ENCODE data around the gene CHAT.
A peak's percentile ranks its signal among the peaks of the same experiment; 100 is the strongest.
"Not testable (repeated sequence)": the region's sequence is repeated elsewhere in the genome, so short reads cannot be mapped to it uniquely, and the experiment has no call there.

CHAT gene

DNA sequence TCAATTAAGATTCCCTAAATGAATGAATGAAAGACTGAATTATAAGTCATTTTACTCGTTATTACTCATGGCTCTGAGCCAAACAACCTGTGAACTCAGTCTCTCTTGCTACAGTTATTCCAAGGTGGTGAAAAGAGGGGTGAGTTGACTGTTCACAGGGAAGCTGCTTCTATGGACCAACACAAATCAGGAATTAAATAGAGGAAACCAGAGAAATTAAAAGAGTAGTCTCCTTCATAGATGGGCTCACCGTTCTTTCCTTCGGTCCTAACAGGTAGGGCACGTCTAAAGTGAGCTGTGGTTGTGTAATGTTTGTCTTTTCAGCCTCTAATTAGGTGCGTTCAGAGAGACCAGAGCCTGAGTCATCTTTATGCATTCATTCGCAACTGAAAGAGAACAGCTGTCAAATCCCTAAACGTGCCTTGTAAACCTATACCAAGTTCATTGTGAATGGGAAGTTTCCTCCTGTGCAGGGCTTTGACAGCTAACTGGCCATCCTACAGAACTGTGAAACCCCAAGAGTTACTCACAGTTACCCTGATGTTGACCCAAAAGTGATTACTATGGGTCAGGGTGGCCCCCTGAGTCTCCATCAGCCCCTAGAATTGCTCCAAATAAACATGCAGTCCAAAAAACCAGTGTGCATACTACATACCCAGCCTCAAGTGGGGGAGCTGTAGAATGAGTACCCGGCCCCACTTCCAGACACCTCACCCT is 47.5 kb downstream of the CHAT start:
- Mint-ChIP-seq H3K4me3 (no peak overlapping the region), H3K9me3 (peaks cover 18% of the 10 kb centered on the region), H3K4me1 (no peaks in the 10 kb centered on the region)

DNA sequence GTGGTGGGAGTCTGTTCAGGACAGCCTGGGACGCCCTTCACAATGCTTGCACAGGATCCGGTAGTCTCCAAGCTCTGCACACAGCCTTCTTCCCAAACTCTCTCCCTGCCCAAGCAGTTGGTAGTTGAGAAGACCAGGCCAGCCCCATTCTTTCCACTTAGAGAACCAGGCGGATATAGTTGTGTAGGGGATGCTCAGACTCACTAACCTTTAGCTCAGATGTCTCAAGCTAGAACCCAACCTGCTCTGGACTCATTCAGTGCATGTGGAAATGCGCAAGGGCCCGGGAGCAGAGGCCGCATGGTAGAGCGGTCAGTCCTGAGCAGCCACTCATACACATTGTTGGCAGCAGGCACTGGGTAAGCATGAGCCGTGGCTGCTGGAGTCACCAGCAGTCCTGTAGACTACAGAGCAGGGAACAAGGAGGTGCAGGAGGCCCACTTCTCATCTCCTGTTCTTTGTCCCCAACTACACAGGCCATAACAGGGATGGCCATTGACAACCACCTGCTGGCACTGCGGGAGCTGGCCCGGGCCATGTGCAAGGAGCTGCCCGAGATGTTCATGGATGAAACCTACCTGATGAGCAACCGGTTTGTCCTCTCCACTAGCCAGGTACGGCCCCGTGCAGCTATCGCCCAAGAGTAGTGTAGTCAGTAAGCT is 48.5 kb downstream of the CHAT start:
- H3K27ac Mint-ChIP-seq (ENCODE audit: low read depth): no peak overlapping the region
- DNase-seq (ENCODE audit: low spot score in 2 of 2) (no peak), ATAC-seq (replicated peaks; ENCODE audit: extremely low read depth, poor library complexity, severe bottlenecking) (no peak)
- peaks cover 12% of the 10 kb centered on the region for H3K9me3 Mint-ChIP-seq
- no peaks in the 10 kb centered on the region for H3K4me1 Mint-ChIP-seq
- peaks cover 22% of the 10 kb centered on the region for H3K27me3 Mint-ChIP-seq
- no peak overlapping the region for H3K4me3 Mint-ChIP-seq
- H3K36me3 Mint-ChIP-seq (ENCODE audit: insufficient read depth): no peaks in the 10 kb centered on the region

More for the DNA sequence above, 47.5 kb downstream of the CHAT start:
- ATAC-seq (replicated peaks; ENCODE audit: extremely low read depth, poor library complexity, severe bottlenecking) (no peak), DNase-seq (ENCODE audit: low spot score in 2 of 2) (no peak)
- Mint-ChIP-seq H3K27me3 (peaks cover 23% of the 10 kb centered on the region), H3K36me3 (ENCODE audit: insufficient read depth) (no peaks in the 10 kb centered on the region), H3K27ac (ENCODE audit: low read depth) (no peak overlapping the region)

DNA sequence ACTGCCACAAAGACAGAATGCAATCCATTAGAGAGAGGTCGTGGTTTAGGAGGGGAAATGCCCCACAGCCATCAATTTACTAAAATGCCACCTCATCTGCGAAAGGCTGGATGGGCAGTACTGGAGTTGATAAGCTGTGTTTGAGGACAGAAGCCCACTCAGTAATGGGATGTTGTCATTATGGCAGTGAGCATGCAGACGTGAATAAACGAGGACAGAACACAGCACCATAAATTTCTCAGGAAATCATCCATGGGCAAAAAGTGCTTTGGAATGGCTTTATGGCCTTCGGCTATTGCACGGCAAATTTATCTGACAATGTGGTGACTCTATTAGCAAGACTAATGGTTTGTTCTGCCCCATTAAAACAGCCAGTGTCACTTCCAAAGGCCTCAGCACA is 49.8 kb downstream of the CHAT start:
- Mint-ChIP-seq H3K4me1 (no peaks in the 10 kb centered on the region), H3K27me3 (peaks cover 31% of the 10 kb centered on the region), H3K9me3 (peaks cover 12% of the 10 kb centered on the region), H3K4me3 (no peak overlapping the region), H3K27ac (ENCODE audit: low read depth) (no peak overlapping the region), H3K36me3 (ENCODE audit: insufficient read depth) (no peaks in the 10 kb centered on the region)
- ATAC-seq (replicated peaks; ENCODE audit: extremely low read depth, poor library complexity, severe bottlenecking): no peak
- DNase-seq (ENCODE audit: low spot score in 2 of 2): no peak

DNA sequence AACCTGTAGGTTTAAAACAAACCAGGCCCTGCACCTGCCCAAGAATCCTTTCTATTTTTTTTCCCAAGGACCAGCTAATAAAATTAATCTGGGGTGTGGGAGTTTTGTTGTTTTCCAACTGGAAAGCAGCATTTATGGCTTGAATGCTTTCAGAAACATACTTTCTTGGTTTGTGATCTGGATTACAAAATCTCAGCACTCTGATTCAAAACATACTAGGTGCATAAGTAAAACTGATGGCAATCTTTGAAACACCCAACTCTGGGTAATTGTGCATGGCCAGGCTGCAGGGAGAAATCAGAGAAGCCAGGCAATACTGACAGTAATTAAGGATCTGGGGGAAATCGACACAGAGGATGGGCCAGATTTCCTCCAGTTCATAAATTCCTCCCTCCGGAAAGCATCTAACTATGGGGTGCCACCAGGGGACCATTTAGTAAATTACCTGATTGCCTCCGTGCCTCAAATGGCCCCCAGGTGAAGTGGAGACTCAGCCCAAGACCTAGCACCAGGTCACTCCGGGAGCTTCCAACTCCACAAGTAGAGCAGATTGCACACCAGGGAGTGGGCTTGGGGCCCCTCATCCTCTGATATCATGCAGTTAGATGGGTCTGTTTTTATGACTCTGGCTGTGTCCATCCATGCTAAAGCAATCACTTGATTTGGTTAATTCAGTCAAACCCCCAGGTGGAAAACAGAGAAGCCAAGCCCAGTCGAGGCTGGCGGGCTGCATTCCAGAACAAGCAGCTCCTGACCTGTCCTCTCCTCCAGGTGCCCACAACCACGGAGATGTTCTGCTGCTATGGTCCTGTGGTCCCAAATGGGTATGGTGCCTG is 50.4 kb downstream of the CHAT start:
- ATAC-seq (replicated peaks; ENCODE audit: extremely low read depth, poor library complexity, severe bottlenecking) (no peak), DNase-seq (ENCODE audit: low spot score in 2 of 2) (no peak)
- Mint-ChIP-seq H3K4me3 (no peak overlapping the region), H3K27me3 (peaks cover 37% of the 10 kb centered on the region), H3K36me3 (ENCODE audit: insufficient read depth) (no peaks in the 10 kb centered on the region), H3K9me3 (peaks cover 6% of the 10 kb centered on the region), H3K27ac (ENCODE audit: low read depth) (no peak overlapping the region), H3K4me1 (no peaks in the 10 kb centered on the region)

DNA sequence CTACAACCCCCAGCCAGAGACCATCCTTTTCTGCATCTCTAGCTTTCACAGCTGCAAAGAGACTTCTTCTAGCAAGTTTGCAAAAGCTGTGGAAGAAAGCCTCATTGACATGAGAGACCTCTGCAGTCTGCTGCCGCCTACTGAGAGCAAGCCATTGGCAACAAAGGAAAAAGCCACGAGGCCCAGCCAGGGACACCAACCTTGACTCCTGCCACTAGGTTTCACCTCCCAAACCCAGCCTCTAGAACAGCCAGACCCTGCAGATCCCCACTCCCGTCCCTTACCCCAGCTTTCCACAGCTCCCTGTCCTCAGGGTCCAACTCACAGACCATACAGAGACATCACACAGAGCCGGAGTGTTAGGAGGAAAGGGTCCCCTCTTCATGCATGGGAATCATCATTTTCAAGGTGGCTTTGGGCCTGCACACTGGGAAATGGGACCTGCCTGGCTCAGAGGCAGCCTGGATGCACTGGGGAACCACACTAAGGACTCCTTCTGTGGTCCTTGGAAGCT is 51.1 kb downstream of the CHAT start:
- H3K27me3 Mint-ChIP-seq: peaks cover 34% of the 10 kb centered on the region
- ATAC-seq (replicated peaks; ENCODE audit: extremely low read depth, poor library complexity, severe bottlenecking): no peak
- no peak overlapping the region for H3K27ac Mint-ChIP-seq (ENCODE audit: low read depth)
- no peak overlapping the region for H3K4me3 Mint-ChIP-seq
- no peaks in the 10 kb centered on the region for H3K36me3 Mint-ChIP-seq (ENCODE audit: insufficient read depth)
- H3K9me3 Mint-ChIP-seq: peaks cover 2% of the 10 kb centered on the region
- no peak for DNase-seq (ENCODE audit: low spot score in 2 of 2)
- H3K4me1 Mint-ChIP-seq: no peaks in the 10 kb centered on the region

DNA sequence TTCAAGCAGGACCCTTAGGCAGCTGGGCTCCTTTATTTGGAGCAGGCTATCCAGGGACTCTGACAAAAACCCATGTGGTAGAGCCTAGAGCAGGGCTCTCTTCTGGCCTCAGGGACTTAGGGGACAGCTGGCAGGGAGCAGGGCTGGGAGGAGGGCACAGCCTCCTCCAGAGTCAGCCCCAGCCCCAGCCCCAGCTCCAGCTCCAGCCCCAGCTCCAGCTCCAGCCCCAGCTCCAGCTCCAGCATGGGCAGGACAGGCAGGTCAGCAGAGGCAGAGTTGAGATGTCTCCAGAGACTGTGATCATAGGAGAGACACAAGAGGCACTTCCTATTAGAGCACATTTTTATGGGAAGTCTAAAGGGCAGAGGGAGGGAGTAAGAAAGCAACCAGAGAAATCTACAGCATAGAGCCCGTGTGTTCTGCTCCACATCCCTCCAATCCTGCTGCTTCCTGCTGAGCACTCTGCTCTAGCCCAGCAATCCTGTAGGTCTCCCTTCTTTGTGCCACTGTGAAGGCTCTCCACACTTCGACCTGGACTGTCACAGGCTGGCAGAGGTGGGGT is 52.3 kb downstream of the CHAT start:
- DNase-seq (ENCODE audit: low spot score in 2 of 2) (no peak), ATAC-seq (replicated peaks; ENCODE audit: extremely low read depth, poor library complexity, severe bottlenecking) (no peak)
- H3K4me1 Mint-ChIP-seq: no peaks in the 10 kb centered on the region
- H3K27ac Mint-ChIP-seq (ENCODE audit: low read depth): no peak overlapping the region
- H3K36me3 Mint-ChIP-seq (ENCODE audit: insufficient read depth): no peaks in the 10 kb centered on the region
- no peak overlapping the region for H3K4me3 Mint-ChIP-seq
- H3K27me3 Mint-ChIP-seq: peaks cover 39% of the 10 kb centered on the region
- H3K9me3 Mint-ChIP-seq: no peaks in the 10 kb centered on the region

DNA sequence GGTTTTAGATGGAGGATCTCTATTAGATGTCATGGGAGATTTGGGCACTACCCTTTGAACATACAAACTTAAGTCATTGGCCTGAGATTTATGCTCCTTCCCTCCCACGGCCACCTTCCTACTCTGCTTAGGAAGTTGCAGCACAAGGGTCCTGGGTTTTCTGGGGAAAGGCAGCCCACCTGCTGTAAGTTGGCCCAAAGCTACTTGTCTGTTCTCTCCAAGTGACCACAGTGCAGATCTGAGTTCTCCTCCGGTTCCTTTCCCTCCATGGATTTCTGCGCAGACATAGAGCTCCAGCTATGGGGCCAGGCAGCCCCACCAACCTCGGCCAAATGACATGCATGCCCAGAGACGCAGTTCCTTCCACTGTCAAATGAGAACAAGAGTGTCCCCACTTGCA is 52.8 kb downstream of the CHAT start:
- Mint-ChIP-seq H3K36me3 (ENCODE audit: insufficient read depth) (no peaks in the 10 kb centered on the region), H3K27ac (ENCODE audit: low read depth) (no peak overlapping the region), H3K4me3 (no peak overlapping the region), H3K9me3 (no peaks in the 10 kb centered on the region), H3K4me1 (no peaks in the 10 kb centered on the region), H3K27me3 (peaks cover 45% of the 10 kb centered on the region)
- DNase-seq (ENCODE audit: low spot score in 2 of 2) (no peak), ATAC-seq (replicated peaks; ENCODE audit: extremely low read depth, poor library complexity, severe bottlenecking) (no peak)

DNA sequence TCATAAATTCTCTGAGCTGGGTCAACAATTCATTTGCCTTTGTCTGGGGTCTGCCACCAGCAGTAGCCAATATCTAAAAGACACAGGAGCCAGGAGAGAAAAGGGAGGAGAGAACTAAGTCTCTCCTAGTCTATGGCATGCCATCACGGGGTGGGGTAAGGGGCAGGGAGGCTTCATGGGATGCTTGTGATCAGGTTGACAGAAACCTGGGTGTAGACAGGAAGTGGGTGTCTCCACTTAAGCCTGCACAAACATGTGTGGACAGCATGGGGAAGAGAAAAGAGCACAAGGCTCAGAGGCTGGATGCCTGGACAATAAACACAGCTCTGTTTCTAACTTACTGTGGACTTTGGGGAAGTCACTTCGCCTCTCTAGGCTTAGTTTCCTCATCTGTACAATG is 54.2 kb downstream of the CHAT start:
- H3K27ac Mint-ChIP-seq (ENCODE audit: low read depth): no peak overlapping the region
- ATAC-seq (replicated peaks; ENCODE audit: extremely low read depth, poor library complexity, severe bottlenecking) (no peak), DNase-seq (ENCODE audit: low spot score in 2 of 2) (no peak)
- H3K4me1 Mint-ChIP-seq: no peaks in the 10 kb centered on the region
- H3K27me3 Mint-ChIP-seq: peaks cover 58% of the 10 kb centered on the region
- H3K9me3 Mint-ChIP-seq: no peaks in the 10 kb centered on the region
- H3K4me3 Mint-ChIP-seq: no peak overlapping the region
- no peaks in the 10 kb centered on the region for H3K36me3 Mint-ChIP-seq (ENCODE audit: insufficient read depth)

DNA sequence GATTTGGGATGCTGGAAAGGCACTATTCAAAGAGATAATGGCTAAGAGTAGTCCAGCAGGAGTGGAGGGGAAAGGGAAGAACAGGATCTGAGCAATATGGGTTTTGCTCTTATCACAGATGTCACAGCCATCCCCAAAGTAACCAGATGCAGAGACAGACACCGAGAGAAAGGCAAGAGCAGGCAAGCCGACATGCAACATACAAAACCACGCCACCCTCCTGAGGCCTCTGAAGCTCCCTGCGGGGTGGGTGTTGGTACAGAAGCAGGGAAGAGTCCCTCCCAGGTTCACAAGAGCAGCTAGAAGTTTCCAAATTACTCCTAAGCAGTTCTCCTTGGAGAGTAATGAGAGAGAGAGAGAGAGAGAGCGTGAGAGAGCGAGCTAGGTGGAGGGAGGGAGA is 54.8 kb downstream of the CHAT start:
- Mint-ChIP-seq H3K27ac (ENCODE audit: low read depth) (peak overlapping the region; percentile 14), H3K27me3 (peaks cover 65% of the 10 kb centered on the region), H3K4me3 (no peak overlapping the region), H3K9me3 (no peaks in the 10 kb centered on the region), H3K36me3 (ENCODE audit: insufficient read depth) (no peaks in the 10 kb centered on the region), H3K4me1 (no peaks in the 10 kb centered on the region)
- DNase-seq (ENCODE audit: low spot score in 2 of 2) (no peak), ATAC-seq (replicated peaks; ENCODE audit: extremely low read depth, poor library complexity, severe bottlenecking) (no peak)

DNA sequence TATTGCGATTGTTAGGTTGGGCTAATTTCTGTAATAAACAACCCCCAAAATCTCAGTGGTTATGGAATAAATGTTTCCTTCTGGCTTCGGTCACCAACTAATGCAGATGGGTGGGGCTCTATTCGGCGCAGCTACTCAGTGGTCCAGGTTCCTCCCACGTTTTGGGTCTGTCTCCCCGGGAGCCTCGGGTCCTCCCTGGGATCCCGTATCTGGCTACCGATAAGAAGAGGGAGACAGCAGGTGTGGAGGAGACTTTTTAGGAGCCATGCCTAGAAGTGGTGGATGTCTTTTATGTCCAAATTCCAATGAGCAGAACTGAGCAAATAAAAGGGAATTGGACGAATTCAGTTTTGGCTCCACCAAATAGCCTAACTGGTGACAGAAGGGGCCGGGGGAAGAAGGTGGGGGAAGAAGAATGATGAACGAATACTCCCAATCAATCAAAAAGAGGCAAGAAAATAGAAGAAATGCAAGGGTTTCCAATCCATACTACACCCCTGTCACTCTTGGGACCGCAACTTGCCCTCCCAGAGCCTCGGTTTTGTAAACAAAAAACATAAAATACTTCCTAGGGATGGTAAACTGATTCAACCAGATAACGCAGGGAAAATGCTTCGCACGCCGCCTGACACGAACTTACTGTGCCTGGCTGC is 65.1 kb downstream of the CHAT start:
- peaks cover 83% of the 10 kb centered on the region for H3K27me3 Mint-ChIP-seq
- H3K4me3 Mint-ChIP-seq: no peak overlapping the region
- no peak overlapping the region for H3K27ac Mint-ChIP-seq (ENCODE audit: low read depth)
- no peaks in the 10 kb centered on the region for H3K36me3 Mint-ChIP-seq (ENCODE audit: insufficient read depth)
- no peak for ATAC-seq (replicated peaks; ENCODE audit: extremely low read depth, poor library complexity, severe bottlenecking)
- H3K9me3 Mint-ChIP-seq: peaks cover 12% of the 10 kb centered on the region
- no peak for DNase-seq (ENCODE audit: low spot score in 2 of 2)
- no peaks in the 10 kb centered on the region for H3K4me1 Mint-ChIP-seq

DNA sequence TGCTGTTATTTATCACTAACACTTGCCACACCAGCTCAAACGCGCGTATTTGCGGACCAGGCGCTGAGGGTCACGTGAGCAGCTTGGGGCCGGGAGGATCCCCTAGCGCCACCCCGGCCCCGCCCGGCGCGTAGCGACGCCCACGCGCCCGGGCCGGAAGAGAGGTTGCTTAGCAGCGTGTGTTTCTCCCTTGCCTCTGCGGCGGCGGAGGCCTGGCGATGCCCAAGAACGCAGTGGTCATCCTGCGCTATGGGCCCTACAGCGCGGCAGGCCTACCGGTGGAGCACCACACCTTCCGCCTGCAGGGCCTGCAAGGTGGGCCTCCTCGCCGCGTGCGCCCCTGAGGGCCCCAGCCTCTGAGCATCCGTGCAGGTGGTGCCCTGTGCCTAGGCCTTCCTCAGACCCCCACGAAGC is 65.7 kb downstream of the CHAT start, which contains the start of gene C10orf53:
Gene C10orf53 (plus strand): TSS at position 172 of the 414 bp plus-strand sequence. CDS start 47 bp downstream, at position 219.
- Mint-ChIP-seq H3K4me1 (no peaks in the 10 kb centered on the region), H3K27ac (ENCODE audit: low read depth) (no peak within 1 kb of the TSS), H3K27me3 (peaks cover 78% of the 10 kb centered on the region), H3K9me3 (peaks cover 12% of the 10 kb centered on the region), H3K36me3 (ENCODE audit: insufficient read depth) (no peaks in the 10 kb centered on the region), H3K4me3 (no peak within 1 kb of the TSS)
- no peak for ATAC-seq (replicated peaks; ENCODE audit: extremely low read depth, poor library complexity, severe bottlenecking)
- no peak for DNase-seq (ENCODE audit: low spot score in 2 of 2)

DNA sequence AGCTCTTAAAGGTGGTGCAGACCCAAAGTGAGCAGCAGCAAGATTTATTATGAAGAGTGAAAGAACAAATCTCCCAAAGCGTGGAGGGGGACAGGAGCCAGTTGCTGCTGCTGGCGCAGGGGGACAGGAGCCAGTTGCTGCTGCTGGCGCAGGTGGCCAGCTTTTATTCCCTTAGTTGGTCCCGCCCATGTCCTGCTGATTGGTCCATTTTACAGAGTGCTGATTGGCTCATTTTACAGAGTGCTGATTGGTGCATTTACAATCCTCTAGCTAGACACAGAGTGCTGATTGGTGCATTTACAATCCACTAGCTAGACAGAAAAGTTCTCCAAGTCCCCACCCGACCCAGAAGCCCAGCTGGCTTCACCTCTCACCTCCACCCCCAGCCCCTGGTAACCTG is 68.6 kb downstream of the CHAT start:
- DNase-seq (ENCODE audit: low spot score in 2 of 2); H3K36me3 Mint-ChIP-seq (ENCODE audit: insufficient read depth); H3K4me3 Mint-ChIP-seq; H3K4me1 Mint-ChIP-seq; ATAC-seq (replicated peaks; ENCODE audit: extremely low read depth, poor library complexity, severe bottlenecking); H3K27ac Mint-ChIP-seq (ENCODE audit: low read depth): not testable (repeated sequence)
- Mint-ChIP-seq H3K27me3 (peaks cover 51% of the 10 kb centered on the region), H3K9me3 (peaks cover 12% of the 10 kb centered on the region)
